Measurements from ENCODE around the gene CA11.

GRCh38 chr19:48648134-48648533 lies 2.1 kb upstream of the CA11 start:
- no peak for TF ChIP-seq CTCF (IDR thresholded peaks at IDR 0.05)
- TF ChIP-seq POLR2A (IDR thresholded peaks at IDR 0.05) = no peak
